ENCODE data around the gene DEAF1.
A peak's percentile ranks its signal among the peaks of the same experiment; 100 is the strongest.

The DEAF1 gene

GRCh38 chr11:722346-722811, 27.4 kb upstream of the DEAF1 start:
- no peak for DNase-seq (ENCODE audit: low read depth in 1 of 2, low spot score in 1 of 2)

DNA sequence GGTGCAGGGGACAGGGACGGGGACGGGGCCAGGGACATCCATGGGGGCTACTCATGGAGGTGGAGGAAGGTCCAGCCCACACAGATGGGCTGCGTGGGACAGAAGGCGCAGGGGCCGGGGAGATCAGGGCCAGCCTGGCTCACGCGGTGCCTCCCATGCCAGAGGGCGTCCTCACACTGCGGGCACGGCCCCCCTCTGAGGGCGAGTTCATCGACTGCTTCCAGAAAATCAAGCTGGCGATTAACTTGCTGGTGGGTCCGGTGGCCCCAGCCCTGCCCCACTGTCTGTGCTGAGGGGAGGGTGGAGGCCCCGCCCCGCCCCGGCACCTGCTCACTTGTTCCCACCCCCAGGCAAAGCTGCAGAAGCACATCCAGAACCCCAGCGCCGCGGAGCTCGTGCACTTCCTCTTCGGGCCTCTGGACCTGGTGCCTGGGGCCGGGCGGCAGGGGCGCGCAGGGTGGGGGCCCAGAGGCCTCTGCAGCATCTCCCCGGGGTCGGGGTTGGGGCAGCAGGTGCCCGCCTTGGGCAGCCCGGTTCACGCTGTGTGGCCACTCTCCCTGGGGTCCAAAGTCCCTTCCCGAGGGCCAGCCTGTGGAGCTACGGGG, 26.8 kb upstream of the DEAF1 start:
- DNase-seq (ENCODE audit: low read depth in 1 of 2, low spot score in 1 of 2), result no peak

DNA sequence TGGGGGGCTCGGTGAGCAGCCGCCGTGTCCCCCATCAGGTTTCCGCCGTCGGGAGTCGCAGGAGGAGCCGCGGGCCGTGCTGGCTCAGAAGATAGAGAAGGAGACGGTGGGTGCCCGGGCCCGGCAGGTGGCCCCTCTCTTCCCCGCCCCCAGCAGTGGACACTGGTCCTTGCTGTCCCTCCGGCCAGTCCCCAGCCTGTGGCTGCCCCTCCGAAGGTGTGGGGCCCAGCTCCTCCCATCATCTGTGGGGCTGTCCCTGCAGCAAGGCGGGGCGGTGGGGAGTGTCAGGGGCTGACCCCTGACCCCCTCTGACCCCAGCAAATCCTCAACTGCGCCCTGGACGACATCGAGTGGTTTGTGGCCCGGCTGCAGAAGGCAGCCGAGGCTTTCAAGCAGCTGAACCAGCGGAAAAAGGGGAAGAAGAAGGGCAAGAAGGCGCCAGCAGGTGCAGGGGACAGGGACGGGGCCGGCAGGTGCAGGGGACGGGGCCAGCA, 26.3 kb upstream of the DEAF1 start:
- DNase-seq (ENCODE audit: low read depth in 1 of 2, low spot score in 1 of 2), result no peak

GRCh38 chr11:720642-721246, 25.7 kb upstream of the DEAF1 start:
- peak in 1 of 2 donors; percentile 36 for DNase-seq (ENCODE audit: low read depth in 1 of 2, low spot score in 1 of 2)

DNA sequence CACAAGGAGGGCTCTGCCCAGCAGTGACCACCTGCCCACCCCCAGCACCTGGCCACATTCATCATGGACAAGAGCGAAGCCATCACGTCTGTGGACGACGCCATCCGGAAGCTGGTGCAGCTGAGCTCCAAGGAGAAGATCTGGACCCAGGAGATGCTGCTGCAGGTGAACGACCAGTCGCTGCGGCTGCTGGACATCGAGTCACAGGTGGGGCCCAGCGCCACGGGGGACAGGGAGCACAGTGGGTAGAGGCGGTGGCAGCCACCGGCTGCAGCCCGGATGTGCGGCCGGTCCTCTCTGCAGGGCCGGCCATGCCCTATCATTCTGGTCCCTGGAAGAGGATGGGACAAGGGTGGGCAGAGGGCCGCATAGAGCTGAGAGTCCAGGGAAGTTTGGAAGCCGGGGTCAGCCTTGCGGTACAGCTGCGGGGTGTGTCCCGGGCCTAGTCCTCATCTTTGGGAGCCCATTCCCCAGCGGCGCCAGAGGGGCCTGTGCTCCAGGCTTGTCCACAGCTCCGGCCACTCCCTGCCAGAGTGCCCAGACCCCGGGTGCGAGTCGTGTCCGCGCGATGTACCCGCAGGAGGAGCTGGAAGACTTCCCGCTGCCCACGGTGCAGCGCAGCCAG, 25.1 kb upstream of the DEAF1 start:
- no peak for DNase-seq (ENCODE audit: low read depth in 1 of 2, low spot score in 1 of 2)

DNA sequence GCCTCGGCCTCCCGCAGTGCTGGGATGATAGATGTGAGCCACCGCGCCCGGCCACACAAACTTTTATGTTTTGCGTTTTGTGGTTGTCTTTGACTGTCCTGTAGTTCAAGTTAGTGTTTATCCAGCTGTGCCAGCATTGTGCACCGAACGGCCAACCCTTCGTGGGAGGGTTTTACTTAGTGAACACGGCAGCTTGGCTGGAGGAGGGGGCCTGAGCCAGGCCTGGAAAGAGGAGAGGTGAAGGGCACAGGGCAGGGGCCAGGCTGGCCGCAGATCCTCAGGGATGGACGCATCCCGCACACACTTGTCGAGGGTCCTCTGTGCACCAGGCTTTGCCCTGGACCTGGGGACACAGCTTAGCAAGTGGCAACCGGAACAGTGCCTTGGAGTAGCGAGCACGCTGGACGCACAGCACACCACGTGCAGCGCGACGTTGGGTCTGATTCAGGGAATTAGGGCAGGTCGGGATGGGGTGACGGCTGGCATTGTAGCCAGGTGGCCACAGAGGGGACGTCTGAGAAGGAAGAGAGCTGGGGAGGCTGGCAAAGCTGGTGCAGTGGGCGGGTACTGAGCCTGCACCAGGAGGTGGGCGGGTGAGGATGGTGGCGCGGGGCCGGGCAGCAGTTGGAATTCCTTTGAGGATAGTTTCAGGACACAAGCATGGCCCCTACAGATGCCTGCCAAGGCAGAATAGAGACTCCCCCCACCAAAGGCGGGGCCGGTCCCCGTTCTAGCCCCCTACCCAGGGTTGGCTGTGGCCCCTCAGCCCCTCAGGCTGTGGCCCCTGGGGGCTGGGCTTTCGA, 24.4 kb upstream of the DEAF1 start:
- no peak for DNase-seq (ENCODE audit: low read depth in 1 of 2, low spot score in 1 of 2)

DNA sequence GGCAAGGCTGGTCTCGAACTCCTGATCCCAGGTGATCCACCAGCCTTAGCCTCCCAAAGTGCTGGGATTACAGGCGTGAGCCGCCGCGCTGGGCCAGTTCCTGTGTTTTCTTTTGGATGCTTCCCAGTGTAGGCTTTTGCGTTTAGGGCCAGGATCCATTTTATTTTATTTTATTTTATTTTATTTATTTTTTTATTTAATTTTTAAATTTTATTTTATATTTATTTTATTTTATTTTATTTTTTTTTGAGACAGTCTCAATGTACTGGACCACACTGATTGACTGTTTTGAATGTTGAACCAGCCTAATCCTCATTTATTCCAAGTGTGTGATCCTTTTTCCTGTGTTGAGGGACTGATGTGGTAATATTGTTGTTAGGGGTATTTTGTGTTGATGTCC, 19.4 kb upstream of the DEAF1 start:
- no peak for DNase-seq (ENCODE audit: low read depth in 1 of 2, low spot score in 1 of 2)

DNA sequence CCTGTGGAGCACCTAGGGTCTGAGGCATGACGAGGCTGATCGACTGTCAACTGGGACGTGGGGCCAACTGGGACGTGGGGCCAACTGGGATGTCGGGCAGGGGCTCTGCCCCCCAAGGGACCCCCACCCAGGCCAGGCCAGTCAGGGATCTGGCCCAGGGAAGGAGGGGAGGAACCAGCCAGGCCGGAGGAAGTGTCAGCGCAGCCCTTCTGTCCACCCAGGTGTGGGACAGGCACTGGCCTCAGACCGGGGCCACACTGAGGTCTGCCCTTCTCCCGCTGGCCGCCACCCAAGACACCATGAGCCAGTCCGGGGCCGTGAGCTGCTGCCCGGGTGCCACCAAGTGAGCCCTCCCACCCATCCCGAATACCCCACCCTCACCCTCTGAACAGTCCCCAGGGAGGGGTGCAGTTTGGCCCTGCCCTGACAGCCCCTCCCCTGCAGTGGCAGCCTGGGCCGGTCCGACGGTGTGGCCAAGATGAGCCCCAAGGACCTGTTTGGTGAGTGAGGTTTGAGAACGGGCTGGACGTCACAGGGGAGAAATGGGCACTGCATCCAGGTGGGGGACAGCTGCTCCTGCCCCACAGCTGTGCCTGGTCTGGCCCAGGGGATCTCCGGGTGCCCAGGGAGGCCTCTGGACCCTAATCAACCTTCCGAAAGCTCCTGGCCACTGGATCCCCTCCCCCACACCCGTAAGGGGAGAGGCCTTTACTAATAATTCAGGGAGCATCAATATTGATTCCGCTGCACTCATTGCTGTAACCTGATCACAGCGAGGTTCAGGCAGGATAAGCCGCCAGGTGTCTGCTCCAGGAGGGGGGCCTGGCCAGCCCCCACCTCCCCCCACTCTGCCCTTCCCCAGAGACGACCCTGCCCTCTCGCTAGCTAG, 14.3 kb upstream of the DEAF1 start:
- no peak for DNase-seq (ENCODE audit: low read depth in 1 of 2, low spot score in 1 of 2)

- DNase-seq (ENCODE audit: low read depth in 1 of 2, low spot score in 1 of 2), result no peak
These were observed 13.5 kb upstream of the DEAF1 start for GRCh38 chr11:708511-708910.

DNA sequence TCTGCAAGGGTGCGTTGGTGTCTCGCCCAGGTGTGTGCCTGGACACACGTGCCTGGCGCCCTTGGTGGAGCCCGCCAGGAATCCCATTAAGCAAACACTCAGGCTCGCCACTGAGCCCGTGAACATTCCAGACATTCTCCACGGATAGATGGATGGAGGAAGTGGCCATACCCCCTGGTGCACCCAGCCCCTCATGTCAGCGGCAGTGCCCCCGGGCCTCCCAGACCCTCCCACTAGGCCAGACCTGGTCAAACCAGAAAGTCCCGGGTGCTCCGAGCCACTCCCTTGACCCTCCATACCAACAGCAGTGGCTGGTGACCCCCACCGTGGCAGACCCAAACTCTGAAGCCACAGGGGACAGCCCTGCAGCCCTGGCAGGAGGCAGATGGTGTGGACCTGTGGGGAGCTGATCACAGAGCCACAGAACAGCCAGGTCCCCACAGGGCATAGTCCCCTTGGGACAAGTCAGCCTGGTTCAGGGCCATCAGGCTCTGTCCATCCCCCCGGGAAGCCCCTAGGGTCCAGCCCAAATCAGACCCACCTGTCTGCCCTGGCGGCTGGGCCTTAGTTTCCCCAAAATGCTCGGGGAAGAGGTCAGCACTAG, 12.9 kb upstream of the DEAF1 start:
- no peak for DNase-seq (ENCODE audit: low read depth in 1 of 2, low spot score in 1 of 2)

- DNase-seq (ENCODE audit: low read depth in 1 of 2, low spot score in 1 of 2), result no peak
These were observed 12.2 kb upstream of the DEAF1 start for GRCh38 chr11:706957-707816.

GRCh38 chr11:706439-706956, 11.5 kb upstream of the DEAF1 start:
- DNase-seq (ENCODE audit: low read depth in 1 of 2, low spot score in 1 of 2), result no peak

DNA sequence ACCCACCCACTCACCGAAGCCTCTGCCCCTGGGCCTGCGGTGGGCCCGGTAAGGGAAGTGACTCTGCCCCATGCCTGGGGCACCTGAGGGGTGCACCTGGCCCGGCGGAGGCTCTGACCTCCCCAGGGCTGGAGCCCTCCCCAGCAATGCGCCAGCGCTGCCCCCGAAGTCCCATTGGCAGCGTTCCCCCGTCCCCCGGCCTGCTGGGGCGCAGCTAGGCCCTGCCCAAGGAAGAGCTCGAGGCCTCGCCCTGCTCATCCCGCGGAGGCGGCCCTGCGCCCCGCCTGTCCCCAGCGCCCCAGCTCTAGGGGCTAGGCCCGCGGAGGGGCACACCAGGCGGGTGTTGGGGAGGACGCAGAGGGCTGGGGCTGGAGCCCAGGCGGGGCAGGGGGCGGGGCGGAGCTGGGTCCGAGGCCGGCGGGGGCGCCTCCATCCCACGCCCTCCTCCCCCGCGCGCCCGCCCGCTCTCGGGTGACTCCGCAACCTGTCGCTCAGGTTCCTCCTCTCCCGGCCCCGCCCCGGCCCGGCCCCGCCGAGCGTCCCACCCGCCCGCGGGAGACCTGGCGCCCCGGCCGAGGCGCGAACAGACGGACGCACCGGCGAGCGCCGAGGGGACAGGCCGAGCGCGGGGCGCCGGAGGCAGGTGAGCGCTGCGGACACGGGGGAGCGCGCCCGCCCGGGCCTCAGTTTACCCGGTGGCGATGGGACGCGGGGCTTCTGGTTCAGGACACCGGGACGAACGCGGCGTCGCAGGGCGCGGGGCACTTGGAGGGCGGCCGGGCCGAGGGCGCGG, 10.8 kb upstream of the DEAF1 start, which contains the start of gene EPS8L2:
EPS8L2 (plus strand) TSS at position 586 of the 793 bp plus-strand sequence. CDS start 3,177 bp downstream, outside the sequence.
- DNase-seq (ENCODE audit: low read depth in 1 of 2, low spot score in 1 of 2), result no peak

- no peak for DNase-seq (ENCODE audit: low read depth in 1 of 2, low spot score in 1 of 2)
These were observed 10.0 kb upstream of the DEAF1 start for GRCh38 chr11:704781-705645.

DNA sequence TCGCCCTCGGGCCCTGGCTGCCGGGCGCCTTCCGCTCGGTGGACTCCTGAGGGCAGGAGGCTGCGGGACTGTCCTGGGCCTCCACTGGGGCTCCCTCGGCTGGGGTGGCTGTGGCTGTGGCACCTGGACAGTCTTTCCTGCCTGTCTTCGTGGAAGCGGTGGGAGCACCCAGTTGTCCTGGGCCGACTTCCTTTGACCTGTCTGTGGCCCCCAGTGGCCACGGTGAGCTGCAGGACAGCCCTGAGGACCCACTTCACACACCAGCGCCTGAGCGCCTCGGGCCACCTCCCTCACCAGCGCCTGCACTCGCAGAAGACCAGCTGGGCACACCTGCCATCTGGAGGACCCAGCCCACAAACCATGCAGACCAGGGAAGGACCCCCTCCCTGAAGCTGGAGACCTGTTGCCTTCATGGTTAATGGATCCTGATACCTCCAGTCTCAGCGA, 9.2 kb upstream of the DEAF1 start:
- no peak for DNase-seq (ENCODE audit: low read depth in 1 of 2, low spot score in 1 of 2)

GRCh38 chr11:703506-703905, 8.5 kb upstream of the DEAF1 start:
- DNase-seq (ENCODE audit: low read depth in 1 of 2, low spot score in 1 of 2), result no peak
